HepG2 (cell line): ENCODE measurements around the gene SUSD6. TPM values are rescaled to one million over a fixed set of nuclear protein-coding genes. Genes with fewer than 3 reads are reported as not detected.
A peak's percentile ranks its signal among the peaks of the same experiment; 100 is the strongest.

Experiments
- ASH2L ChIP-seq: fragments of 300-600, 200-600 bp; sonication (generic); IDR thresholded peaks from 2 replicates; pipeline ENCODE4 v1.7.0; 2017; ENCODE audit warnings: low read depth, mild to moderate bottlenecking, moderate library complexity, mixed read lengths, low read length; ENCODE audit not compliant: insufficient read length
- CENPBD1 ChIP-seq: sonication (generic); formaldehyde crosslinking; IDR thresholded peaks from 2 replicates; pipeline ENCODE4 v1.8.0; 2022; ENCODE audit warnings: missing genetic modification reagents, low read depth, mild to moderate bottlenecking, borderline replicate concordance
- CSRNP1 ChIP-seq: sonication (generic); formaldehyde crosslinking; IDR thresholded peaks from 2 replicates; pipeline ENCODE4 v1.8.1; 2023; ENCODE audit warnings: mild to moderate bottlenecking, missing genetic modification reagents
- IRX3 ChIP-seq: sonication (generic); formaldehyde crosslinking; IDR thresholded peaks from 2 replicates; pipeline ENCODE4 v1.8.1; 2023; ENCODE audit warnings: mild to moderate bottlenecking, low read depth, missing genetic modification reagents, borderline replicate concordance
- KLF6 ChIP-seq: IDR thresholded peaks from 2 replicates; pipeline ENCODE4 v1.8.0; 2016; ENCODE audit warnings: missing biosample characterization, missing genetic modification reagents
- MLLT10 ChIP-seq: sonication (generic); formaldehyde crosslinking; IDR thresholded peaks from 2 replicates; pipeline ENCODE4 v1.4.0; 2020; ENCODE audit warnings: missing genetic modification reagents
- NCOA2 ChIP-seq: sonication (generic); formaldehyde crosslinking; IDR thresholded peaks from 2 replicates; pipeline ENCODE4 v1.8.0; 2022; ENCODE audit warnings: inconsistent platforms
- NFKB2 ChIP-seq: sonication (generic); formaldehyde crosslinking; IDR thresholded peaks from 2 replicates; pipeline ENCODE4 v1.4.0; 2020; ENCODE audit warnings: missing genetic modification reagents, borderline replicate concordance
- PAF1 ChIP-seq: IDR thresholded peaks from 2 replicates; pipeline ENCODE4 v1.6.1; 2016; ENCODE audit warnings: missing genetic modification reagents, missing compliant biosample characterization
- RBFOX2 ChIP-seq: fragments of 200-400 bp; formaldehyde crosslinking; IDR thresholded peaks from 2 replicates; pipeline ENCODE4 v1.6.1; 2017; ENCODE audit warnings: low read depth, mild to moderate bottlenecking, low read length
- RFXANK ChIP-seq: IDR thresholded peaks from 2 replicates; pipeline ENCODE4 v1.6.1; 2016
- SRSF4 ChIP-seq: fragments of 200-400 bp; formaldehyde crosslinking; IDR thresholded peaks from one replicate; pipeline ENCODE4 v1.6.1; 2018; ENCODE audit warnings: mild to moderate bottlenecking, low read depth, low read length, moderate library complexity; ENCODE audit not compliant: poor library complexity, severe bottlenecking
- TBL1XR1 ChIP-seq: fragments of 150-350 bp; IDR thresholded peaks from 2 replicates; pipeline ENCODE4 v1.6.1; 2014; ENCODE audit warnings: borderline replicate concordance, low read length; ENCODE audit not compliant: partially characterized antibody
- TGIF2 ChIP-seq: IDR thresholded peaks from 2 replicates; pipeline ENCODE4 v1.6.1; 2016; ENCODE audit warnings: control low read depth, missing compliant biosample characterization
- YY1 ChIP-seq: IDR thresholded peaks from 2 replicates; pipeline ENCODE4 v1.6.1; 2011; ENCODE audit warnings: low read length, low read depth, moderate library complexity, mild to moderate bottlenecking; ENCODE audit not compliant: insufficient read depth, insufficient replicate concordance
- ZC3H13 ChIP-seq: sonication (generic); formaldehyde crosslinking; IDR thresholded peaks from 2 replicates; pipeline ENCODE4 v1.8.1; 2023; ENCODE audit warnings: mild to moderate bottlenecking, missing genetic modification reagents, moderate library complexity
- ZHX1 ChIP-seq: sonication (generic); formaldehyde crosslinking; IDR thresholded peaks from 2 replicates; pipeline ENCODE4 v1.8.1; 2022; ENCODE audit warnings: low read depth, mild to moderate bottlenecking, missing genetic modification reagents
- ZNF337 ChIP-seq: sonication (generic); formaldehyde crosslinking; IDR thresholded peaks from 2 replicates; pipeline ENCODE4 v1.5.1; 2020; ENCODE audit warnings: missing genetic modification reagents, low read depth, mild to moderate bottlenecking, borderline replicate concordance
- ZNF367 ChIP-seq: sonication (generic); formaldehyde crosslinking; IDR thresholded peaks from 2 replicates; pipeline ENCODE4 v1.4.0; 2020; ENCODE audit warnings: missing genetic modification reagents, borderline replicate concordance
- ZNF605 ChIP-seq: sonication (generic); formaldehyde crosslinking; IDR thresholded peaks from 2 replicates; pipeline ENCODE4 v1.8.0; 2022; ENCODE audit warnings: mild to moderate bottlenecking, missing genetic modification reagents
- ZNF629 ChIP-seq: sonication (generic); formaldehyde crosslinking; conservative IDR thresholded peaks from 2 replicates; pipeline ENCODE4 v1.5.0; 2020; ENCODE audit warnings: missing genetic modification reagents
- ZNF703 ChIP-seq: sonication (generic); formaldehyde crosslinking; IDR thresholded peaks from 2 replicates; pipeline ENCODE4 v1.5.1; 2020; ENCODE audit warnings: missing genetic modification reagents, mild to moderate bottlenecking, moderate library complexity, borderline replicate concordance
- ZNF784 ChIP-seq: sonication (generic); formaldehyde crosslinking; IDR thresholded peaks from 2 replicates; pipeline ENCODE4 v1.5.1; 2020; ENCODE audit warnings: missing genetic modification reagents, mild to moderate bottlenecking, borderline replicate concordance
- polyA plus RNA-seq, 8 experiments: library from polyadenylated mRNA; depleted of rRNA in 3 of 8; stranded (reverse) in 7 of 8; unstranded in 1 of 8; fragments of >200 nt; fragmentation: Illumina TruSeq in 4 of 8; extraction: Trizol in 4 of 8; gene quantifications; 2 replicates each; pipeline versions ENCODE4 v1.2.1 to v1.2.3, GENCODE V29; 2011 to 2016; ENCODE audit warnings: low read depth in 4 of 8, missing spikeins in 1 of 8, mixed read lengths in 1 of 8; ENCODE audit not compliant: insufficient read depth in 1 of 8
- total RNA-seq, 5 experiments: library from RNA; depleted of rRNA; stranded (reverse); fragments of >200 nt; fragmentation: Illumina TruSeq; extraction: Trizol; gene quantifications; 2 replicates each; pipeline ENCODE4 v1.2.3, GENCODE V29; 2016; ENCODE audit warnings: low read depth in 1 of 5
- TF ChIP-seq, protein P1 (sequence below): sonication (generic); formaldehyde crosslinking; IDR thresholded peaks from 2 replicates; pipeline ENCODE4 v1.4.0; 2020; ENCODE audit warnings: missing genetic modification reagents, borderline replicate concordance

The SUSD6 gene
- total and polyA plus RNA-seq, 2 of the 13 experiments (the other 11 are each of a cell fraction or from before 2014, with no cell fraction given) = 7.2 to 7.4 TPM

- TF ChIP-seq CENPBD1 (no peak), ASH2L (peak; percentile 60), KLF6 (CRISPR knock-in tag) (no peak), TBL1XR1 (no peak), ZNF337 (no peak), ZNF784 (CRISPR knock-in tag) (0 out of 2 replicates have a peak, but pooled peaks have one; percentile 16), CSRNP1 (no peak), YY1 (peak; percentile 36), NFKB2 (no peak), RBFOX2 (no peak), ZHX1 (CRISPR knock-in tag) (no peak), MLLT10 (no peak), ZNF703 (CRISPR knock-in tag) (no peak), ZC3H13 (no peak), NCOA2 (CRISPR knock-in tag) (peak; percentile 88), TGIF2 (CRISPR knock-in tag) (no peak; the same call in 1 of the 2 replicates), ZNF605 (CRISPR knock-in tag) (no peak; the same call in 1 of the 2 replicates), SRSF4 (no peak), ZNF367 (CRISPR knock-in tag) (no peak), PAF1 (CRISPR knock-in tag) (no peak), RFXANK (CRISPR knock-in tag) (no peak), ZNF629 (CRISPR knock-in tag) (peak; percentile 6; the same call in 1 of the 2 replicates), IRX3 (CRISPR knock-in tag) (no peak)
- TF ChIP-seq, protein P1, sequence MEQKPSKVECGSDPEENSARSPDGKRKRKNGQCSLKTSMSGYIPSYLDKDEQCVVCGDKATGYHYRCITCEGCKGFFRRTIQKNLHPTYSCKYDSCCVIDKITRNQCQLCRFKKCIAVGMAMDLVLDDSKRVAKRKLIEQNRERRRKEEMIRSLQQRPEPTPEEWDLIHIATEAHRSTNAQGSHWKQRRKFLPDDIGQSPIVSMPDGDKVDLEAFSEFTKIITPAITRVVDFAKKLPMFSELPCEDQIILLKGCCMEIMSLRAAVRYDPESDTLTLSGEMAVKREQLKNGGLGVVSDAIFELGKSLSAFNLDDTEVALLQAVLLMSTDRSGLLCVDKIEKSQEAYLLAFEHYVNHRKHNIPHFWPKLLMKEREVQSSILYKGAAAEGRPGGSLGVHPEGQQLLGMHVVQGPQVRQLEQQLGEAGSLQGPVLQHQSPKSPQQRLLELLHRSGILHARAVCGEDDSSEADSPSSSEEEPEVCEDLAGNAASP (CRISPR knock-in tag) = peak; percentile 87
Measured at GRCh38 chr14:69690042-69690441, 78.6 kb downstream of the SUSD6 start (continued).
